ENCODE measurements around the gene SIAH1.
"Not testable (repeated sequence)": the region's sequence is repeated elsewhere in the genome, so short reads cannot be mapped to it uniquely, and the experiment has no call there.

The SIAH1 gene

GRCh38 chr16:48392407-48392806 lies 7.2 kb upstream of the SIAH1 start:
- DNase-seq: no peak

DNA sequence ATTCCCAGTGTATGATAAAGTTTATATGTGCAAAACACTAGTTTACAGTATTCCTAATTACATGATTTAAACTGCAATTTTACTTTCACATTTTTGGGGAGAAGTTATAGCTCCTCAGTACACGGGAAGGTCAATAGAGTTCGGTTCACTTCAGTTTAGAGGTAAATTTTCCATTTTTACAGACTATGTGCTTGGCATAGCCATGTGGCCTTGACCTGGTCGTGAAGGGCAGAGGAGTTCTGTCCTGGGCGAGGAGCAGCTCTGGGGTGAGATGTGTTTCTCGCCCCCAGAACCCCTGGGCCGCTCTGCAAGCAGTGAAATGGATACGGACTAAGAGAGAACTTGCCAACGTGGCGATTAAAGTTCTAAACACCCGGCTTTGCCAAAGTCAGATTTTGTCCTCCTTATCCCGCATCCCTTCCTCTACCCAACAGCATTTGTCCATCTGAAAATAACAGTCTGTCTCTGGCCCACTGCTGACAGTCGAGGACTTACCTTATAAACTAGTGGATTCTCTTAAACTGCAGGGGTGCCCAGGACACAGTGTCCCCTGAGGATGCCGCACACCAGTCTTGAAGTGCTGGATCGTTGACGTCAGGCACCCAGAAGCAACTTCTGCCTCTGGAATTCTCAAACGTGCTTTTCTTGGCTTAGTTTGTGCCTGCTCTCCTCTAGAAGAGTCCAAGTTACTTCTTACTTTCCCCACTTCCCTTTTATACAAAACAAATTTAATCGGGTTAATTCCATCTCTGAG lies 1.5 kb upstream of the SIAH1 start:
- DNase-seq: no peak

- DNase-seq: peak; percentile 79
These were observed 527 bp downstream of the SIAH1 start for GRCh38 chr16:48384520-48385252.

- DNase-seq: no peak
These were observed 1.2 kb downstream of the SIAH1 start for GRCh38 chr16:48383877-48384519.

DNA sequence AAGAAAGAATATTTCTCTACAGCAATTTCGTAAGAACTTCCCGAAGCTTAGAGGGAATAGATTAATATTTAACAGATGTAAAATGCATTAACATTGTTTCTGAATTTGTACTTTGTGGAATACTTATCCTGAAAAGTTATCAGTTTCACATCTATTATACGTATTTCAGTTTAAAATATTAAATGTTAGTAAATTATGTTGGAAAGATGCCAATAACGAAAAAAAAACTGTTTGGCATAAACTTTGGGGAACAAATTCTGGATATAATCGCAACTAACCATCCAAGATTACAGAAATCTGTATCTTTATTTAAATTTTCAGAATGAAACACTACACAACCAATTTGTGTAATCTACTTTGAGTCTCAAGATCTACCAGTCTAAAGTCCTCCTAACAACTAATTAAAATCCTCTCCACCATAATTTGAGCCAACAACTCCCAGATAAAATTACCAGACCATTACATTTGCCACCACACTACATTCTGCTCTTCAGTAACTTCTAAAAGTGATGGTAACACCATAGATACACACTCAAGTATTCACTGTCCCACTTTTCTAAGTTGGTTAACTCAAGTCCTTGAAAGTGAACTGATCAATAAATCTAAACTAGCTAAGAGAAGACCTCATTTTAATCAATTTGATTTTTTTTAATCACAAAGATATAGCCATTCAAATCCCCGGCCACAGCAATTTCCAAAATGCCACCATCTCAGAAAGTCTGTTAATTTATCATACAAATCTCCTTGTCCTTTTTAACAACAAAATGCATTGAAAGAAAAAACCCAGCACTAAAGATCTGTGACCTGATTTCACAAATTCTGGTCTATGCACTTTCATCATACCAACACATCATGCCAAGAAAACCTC lies 2.0 kb downstream of the SIAH1 start:
- DNase-seq: no peak

GRCh38 chr16:48382131-48382530 lies 3.1 kb downstream of the SIAH1 start:
- no peak for DNase-seq

GRCh38 chr16:48381201-48381600 lies 4.0 kb downstream of the SIAH1 start:
- no peak for DNase-seq

- DNase-seq: no peak
These were observed 6.4 kb downstream of the SIAH1 start for GRCh38 chr16:48378836-48379235.

- DNase-seq: no peak
These were observed 6.9 kb downstream of the SIAH1 start for GRCh38 chr16:48378276-48378675.

- DNase-seq: not testable (repeated sequence)
These were observed 7.9 kb downstream of the SIAH1 start for GRCh38 chr16:48377301-48377700.

GRCh38 chr16:48374255-48374654 lies 11.0 kb downstream of the SIAH1 start:
- no peak for DNase-seq

DNA sequence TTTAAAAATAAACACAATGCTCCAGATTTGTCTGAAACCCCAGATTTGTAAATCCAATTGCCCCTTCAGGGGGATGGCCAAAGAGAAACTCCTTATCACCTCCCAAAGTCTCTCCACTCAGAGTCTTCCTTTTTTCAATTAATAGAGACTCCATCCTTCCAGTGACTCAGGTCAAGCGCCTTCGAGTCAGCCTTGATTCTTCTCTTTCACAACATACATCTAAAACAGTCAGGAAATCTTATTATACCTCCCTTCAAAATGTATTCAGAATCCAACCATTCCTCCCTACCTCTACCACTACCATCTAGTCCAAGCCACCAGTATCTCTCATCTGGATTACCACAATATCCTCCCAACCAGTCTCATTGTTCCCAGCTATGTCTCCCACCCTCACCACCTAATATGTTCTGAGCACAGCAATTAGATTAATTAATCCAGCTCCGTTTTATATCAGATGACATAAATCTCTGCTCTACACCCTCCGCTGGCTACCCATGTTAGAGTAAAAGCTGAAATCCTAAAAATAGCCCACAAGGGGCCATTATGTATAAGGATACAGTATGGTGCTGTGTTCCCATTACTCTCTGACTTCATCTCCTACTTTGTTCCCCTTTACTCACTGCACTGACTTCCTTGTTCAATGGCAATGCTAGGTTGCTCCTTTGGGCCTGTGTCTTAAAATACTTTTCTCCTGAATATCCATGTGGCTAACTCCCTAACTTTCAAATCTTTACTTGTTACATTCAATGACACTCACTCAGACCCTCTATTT lies 11.8 kb downstream of the SIAH1 start:
- no peak for DNase-seq

DNA sequence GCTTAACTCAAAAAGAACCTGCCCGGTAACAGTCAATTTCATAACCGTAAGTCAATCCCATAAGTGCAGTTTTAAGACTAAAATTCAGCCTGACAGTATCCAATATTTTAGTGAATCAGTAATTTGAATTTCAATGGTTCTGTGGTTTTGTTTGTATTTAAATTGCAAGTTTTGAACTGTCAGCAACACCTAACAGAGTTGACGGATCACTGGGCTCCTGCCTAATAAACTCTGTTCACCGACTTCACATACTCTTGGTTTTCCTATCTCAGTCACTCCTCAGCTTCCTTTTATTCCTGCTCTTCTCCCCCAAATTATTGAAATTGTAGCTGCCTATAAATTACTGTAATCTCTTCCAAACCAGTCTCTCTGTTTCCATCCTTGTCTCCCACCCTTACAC lies 12.5 kb downstream of the SIAH1 start:
- DNase-seq: no peak

DNA sequence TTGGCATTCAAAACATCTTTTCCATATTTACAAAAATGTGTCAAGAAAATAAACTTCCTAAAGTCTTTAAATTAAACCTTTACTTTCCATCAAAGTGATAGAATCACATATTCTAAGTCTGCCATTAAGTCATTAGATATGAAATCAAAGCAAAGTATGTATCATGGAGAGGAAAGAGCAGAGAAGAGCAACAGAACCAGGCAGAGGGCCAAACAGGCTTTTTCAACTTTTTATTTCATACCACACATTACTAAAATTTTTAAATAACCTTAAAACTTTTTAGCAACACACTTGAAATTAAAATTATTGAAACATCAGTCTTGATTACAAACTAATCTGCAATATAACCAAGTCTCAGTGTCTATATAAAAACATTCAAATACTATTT lies 13.8 kb downstream of the SIAH1 start:
- DNase-seq: no peak

DNA sequence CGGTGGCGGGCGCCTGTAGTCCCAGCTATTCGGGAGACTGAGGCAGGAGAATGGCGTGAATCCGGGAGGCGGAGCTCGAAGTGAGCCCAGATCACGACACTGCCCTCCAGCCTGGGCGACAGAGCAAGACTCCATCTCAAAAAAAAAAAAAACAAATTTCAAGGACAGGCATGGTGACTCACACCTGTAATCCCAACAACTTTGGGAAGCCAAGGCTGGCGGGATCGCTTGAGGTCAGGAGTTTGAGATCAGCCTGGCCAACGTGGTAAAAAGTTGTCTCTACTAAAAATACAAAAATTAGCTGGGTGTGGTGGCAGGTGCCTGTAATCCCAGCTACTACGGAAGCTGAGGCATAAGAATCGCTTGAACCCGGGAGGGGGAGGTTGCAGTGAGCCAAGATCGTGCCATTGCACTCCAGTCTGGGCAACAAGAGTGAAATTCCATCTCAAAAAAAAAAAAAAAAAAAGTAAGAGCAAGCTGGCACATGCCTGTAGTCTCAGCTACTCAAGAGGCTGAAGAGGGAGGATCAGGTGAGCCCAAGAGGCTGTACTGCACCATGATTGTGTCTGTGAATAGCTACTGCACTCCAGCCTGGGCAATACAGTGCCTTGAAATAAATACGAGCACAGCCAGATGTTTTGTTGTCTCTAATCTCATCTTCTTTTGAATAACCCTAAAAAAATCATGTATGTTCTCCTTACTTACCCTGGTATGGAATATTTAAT lies 14.4 kb downstream of the SIAH1 start:
- DNase-seq: not testable (repeated sequence)

GRCh38 chr16:48370229-48370628 lies 15.0 kb downstream of the SIAH1 start:
- no peak for DNase-seq

DNA sequence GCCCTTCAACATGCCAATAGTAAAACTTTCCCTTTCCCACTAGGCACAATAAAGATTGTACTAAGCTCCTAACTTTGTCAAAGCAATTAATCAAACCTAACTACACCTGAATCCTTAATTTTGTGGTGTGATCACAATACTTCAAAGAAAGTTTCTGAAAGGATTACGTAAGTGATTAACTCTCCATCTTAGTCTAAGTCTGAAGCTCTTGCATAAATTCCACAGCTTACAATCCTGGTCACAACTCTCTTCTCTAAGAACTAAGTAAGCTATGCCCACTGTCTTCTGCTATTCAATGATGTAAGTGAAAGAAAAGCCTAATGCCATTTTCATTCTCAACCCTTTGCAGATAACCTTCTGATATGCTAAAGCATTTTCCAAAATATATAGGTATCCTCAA lies 15.4 kb downstream of the SIAH1 start:
- no peak for DNase-seq

- no peak for DNase-seq
These were observed 17.7 kb downstream of the SIAH1 start for GRCh38 chr16:48367441-48368049.

DNA sequence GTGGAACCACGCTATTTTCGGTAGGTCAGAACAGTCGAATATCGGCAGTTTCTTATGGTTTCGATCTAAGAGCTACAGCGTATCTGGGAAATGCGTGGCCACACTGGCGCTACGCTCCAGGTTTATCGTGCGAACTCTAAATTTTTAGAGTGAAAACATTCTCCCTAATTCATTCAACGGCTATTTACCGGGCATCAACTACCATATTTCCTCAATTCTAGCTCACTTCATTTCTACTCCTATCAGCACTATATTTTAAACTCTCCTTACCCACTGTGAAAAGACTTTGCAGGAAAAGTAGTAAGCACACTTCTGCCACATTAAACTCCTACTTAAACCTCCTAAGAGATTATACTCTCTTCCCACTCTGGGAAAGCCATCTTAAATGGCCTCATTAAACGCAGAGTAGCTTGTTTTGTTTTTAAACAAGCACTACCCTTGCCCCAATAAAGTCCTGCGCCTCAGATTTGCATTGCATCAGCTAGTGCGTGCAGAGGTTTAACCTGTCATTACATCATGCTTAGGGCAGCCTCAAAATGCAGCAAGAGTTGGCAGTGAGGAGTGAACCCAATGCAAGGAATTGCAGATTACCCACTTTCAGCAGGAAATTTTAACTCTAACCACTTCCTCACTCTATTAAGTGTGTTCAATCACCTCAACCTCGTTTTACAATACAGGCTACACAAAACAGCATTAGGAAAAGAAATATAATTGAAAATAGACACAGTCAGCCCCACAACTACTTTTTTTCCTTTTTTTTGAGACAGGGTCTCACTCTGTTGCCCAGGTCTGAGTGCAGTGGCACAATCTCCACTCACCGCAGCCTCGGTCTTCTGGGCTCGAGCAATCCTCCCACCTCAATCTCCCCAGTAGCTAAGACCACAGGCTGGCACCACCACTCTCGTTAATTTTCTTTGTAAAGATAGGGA lies 18.8 kb downstream of the SIAH1 start:
- DNase-seq: peak; percentile 42
